HG02970 (cell line): ENCODE data around the gene FAM168B.

Experiments used
- ATAC-seq: cut with Tn5 transposase; IDR thresholded peaks from one replicate; pipeline ENCODE4 v1.9.1; 2021; ENCODE audit warnings: mild to moderate bottlenecking, moderate library complexity, moderate number of reproducible peaks; ENCODE audit not compliant: unreplicated experiment, low FRiP score

The FAM168B gene

GRCh38 chr2:131029812-131030211 lies 63.4 kb downstream of the FAM168B start:
- ATAC-seq, result no peak

DNA sequence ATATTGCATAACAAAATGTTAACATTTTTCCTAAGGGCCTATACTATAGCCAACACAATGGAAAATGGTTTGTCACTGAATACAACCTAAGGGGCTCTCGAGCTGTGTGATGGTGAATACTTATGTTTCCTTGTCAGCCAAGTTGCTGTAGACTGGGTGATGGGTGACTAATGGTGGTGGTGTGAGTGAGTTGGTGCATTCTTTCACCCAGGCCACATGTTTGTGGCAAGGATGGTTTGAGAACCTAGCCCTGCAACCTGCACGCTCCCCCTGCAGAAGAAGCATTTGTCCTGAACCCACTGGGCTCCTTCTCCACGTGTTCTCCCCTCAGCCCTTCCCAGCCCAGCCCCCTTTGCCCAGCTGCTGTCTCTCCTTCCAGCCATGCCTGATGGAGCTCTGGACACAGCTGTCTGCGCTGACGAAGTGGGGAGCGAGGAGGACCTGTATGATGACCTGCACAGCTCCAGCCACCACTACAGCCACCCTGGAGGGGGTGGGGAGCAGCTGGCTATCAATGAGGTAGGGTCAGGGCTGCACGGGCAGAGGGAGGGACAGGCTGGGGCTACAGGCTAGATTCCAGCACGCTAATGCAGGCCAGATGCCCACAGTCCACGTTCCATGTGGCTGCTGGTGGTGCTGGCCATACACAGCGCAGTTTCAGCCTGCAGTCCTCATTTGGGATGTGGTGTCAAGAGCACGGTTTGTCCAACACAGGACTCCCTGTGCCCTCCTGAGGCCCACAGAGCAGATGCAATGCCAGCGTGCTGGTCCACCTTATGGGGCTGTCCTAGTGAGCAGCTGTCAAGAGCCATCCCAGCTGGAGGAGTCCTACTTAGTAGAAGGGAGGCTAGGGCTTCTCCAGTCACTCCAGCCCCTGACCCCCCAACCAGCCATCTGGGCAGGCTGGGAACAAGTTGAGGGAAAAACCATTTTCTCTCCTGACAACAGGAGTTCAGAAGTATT lies 65.4 kb downstream of the FAM168B start:
- no peak for ATAC-seq

DNA sequence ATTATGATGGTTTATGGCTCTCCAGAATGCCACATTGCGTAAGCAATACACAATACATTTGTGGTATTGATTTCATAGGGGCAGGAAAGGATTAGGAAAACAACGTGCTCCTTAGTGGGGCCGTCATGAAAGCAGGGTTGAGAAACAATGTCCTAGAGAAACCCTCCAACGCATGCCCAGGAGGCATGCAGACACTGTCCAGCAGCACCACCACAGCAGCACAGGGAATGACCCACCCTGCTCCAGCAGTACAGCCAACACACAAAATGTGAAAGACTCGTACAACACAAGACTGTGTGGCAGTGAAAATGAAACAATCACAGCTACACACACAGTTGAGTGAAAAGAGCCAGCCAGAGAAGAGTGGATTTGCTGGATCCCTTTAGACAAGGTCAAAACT lies 66.3 kb downstream of the FAM168B start:
- ATAC-seq, result no peak

GRCh38 chr2:131023758-131024157 lies 69.5 kb downstream of the FAM168B start:
- ATAC-seq, result no peak

GRCh38 chr2:131022731-131023130 lies 70.5 kb downstream of the FAM168B start:
- no peak for ATAC-seq

DNA sequence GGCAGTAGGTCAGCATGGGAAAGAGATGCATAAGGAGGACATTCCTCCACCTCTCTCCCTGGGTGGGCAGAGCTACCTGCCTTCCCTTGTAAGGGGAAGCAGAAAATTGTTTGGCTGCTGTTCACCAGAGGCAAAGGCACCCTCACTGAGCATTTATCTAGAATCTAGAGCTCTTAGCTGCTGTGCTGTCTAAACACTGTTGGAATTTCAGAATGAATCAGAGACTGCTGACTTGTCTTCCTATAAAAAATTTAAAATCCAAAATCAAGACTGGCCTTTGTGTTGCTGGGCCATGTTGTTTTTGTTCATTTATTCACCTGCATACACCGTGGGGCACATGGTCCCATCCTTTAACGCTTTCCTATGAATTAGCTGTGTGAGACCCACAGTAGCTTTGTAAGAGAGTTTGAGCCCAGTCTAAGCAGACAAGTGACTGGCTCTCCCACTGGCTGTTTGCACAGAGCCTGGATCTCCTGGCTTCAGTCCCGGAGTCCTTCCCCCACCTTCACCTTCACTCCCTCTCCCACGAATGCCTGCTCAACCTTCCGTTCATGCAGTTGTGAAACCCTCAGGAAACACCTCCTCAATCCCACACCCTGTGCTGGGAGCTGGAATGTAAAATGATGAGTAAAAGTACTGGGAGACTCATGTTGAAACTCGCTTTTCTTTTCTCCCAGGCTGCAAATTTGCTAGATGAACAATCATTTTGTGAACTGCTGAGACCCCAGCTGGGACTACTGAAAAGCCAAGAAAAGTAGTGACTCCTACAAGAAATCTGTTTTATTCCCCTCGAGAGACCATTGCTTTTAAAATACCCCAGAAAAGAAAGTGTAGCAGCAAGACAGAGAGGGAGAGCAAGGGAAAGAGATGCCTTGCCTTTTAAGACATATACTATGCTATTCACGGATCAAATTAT lies 76.2 kb downstream of the FAM168B start:
- no peak for ATAC-seq

DNA sequence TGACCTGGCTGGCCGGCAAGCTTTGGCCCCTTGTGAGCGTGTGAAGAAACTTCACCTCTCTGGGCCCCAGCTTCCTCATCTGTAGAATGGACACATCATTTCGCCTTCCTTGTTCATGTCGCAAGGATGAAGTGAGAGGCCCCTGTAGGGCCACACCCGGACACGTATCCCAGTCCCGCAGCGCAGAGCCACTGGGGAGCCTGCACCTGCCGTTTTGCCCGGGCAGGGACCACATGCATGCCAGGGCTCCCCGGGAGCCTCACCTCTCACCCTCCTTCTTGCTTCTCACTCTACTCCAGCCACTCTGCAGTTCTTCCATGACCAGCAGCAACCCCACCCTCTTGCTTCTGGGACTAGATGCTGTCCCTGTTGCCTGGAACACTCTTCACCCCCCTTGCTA lies 77.5 kb downstream of the FAM168B start:
- ATAC-seq, result no peak

DNA sequence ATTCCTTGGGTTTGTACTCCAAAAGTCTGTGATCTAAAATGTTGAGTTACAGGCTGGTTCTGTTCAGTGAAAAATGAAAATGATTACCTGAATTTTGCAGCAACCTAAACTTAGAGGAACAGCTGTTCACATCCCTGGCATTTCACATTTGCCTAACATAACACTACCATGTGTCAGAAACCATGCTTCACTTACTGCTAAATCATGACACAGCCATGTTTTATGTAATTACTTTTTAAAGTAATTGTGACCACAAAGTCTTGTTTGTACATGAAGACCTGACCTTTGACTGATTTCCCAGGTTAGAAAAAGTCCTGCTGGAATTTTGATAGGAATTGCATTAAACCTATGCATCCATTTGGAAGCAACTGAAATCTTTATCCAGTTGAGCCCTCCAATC lies 79.1 kb downstream of the FAM168B start:
- ATAC-seq, result no peak

DNA sequence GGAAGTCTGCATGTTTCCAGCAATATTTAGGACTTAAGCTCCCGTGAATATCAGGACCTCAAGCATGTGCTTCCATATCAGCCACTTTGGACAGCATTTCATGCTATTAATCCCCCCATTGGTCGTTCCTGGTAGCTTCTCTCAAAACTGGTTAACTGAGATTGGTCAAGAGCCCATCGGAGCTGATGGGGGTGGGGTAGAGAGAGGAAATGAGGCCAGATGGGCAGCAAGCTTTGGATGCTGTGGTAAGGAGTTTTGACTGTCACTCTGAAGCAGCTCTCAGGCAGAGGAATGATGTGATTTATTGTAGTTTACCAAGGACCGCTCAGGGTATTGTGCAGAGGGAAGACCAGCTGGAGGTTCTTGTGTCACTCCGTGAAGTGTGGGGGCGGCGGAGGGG lies 81.8 kb downstream of the FAM168B start:
- no peak for ATAC-seq

DNA sequence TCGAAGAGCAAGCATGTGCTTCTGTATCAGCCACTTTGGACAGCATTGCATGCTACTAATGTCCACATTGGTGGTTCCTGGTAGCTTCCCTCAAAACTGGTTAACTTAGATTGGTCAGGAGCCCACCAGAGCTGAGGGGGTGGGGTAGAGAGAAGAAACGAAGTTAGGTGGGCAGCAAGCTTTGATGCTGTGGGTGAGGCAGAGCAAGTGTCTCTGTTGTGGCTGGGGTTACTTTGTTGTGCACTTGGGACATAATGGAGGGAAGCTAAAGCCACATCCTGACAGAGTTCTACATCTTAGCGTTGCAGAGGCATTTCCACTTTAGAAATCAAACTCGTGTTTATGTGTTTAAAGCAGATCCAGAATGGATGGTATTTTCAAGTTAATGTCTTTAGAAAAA lies 82.7 kb downstream of the FAM168B start:
- no peak for ATAC-seq

DNA sequence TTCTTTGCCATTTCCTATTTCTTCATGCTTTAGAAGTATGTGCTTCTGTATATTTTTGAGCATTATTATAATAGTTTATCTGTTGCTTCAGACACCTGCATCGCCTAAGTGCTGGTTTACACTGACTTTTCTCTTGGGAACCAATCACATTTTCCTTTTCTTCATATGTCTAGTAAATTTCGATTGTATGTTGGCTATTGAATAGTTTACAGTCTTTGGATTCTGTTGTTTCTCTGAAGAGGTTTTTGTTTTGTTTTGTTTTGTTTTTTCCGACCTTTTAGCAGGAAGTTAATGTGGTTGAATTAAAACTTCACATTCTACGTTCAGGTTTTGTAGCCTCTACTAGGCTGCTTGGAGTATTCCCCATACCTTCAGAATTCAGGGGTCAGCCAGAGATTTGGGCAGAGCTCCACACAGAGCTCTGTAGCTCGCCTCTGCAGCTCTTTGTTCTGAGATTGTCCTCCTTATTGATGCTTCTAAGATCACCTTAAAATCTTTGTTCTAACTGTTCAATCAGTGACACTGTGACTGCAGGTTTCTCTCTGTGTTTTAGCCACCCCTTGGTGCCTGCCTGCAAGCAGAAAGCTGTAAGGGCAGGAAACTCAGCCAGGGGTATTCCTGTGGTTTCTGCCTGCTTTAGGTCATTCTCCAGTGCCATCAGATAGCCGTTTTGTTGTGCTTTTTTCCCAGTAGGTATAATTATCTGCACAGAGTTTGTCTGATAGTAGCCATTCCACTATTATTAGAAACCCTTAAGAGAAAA lies 83.4 kb downstream of the FAM168B start:
- no peak for ATAC-seq

DNA sequence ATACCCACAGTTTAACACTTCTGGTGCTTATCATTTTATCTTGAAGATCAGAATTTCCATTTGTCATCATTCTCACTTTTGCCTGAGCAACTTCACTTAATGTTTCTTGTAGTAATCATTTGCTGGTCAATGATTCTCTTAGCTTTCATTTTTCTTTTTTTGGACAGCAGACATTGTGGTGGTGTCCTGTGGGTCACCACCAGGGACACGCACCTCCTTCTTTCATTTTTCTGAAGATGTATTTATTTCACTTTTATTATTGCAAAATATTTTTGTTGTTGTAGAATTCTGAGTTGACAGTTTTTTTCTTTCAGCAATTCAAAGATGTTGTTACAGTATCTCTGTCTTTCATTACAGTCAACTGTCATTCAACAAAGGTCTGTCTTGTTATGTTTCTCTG lies 84.3 kb downstream of the FAM168B start:
- ATAC-seq, result no peak

DNA sequence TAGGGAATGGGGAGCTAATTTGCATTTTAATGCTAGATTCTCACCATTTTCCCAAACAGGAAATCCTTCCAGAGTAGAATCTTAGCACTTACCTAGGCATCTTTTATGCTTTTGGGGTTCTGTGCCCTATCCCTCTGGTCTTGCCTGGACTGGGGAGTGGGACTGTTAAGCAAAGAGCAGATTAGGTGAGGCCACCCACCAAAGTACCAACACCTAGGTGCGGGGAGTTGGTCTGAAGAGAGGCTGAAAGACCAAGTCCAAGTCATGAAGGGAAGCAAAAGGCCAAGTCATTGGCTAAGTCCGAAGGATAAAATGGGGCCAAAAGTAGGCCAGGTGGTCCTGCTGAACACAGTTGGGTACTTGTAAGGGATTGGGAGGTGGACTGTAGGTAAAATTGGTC lies 86.7 kb downstream of the FAM168B start:
- no peak for ATAC-seq

GRCh38 chr2:131005216-131005935 lies 87.9 kb downstream of the FAM168B start:
- no peak for ATAC-seq

- no peak for ATAC-seq
Measured at GRCh38 chr2:131004446-131005209, 88.6 kb downstream of the FAM168B start.

- no peak for ATAC-seq
Measured at GRCh38 chr2:130998561-130998960, 94.7 kb downstream of the FAM168B start.
